Measurements from ENCODE around the gene SH2B3.

SH2B3 gene

DNA sequence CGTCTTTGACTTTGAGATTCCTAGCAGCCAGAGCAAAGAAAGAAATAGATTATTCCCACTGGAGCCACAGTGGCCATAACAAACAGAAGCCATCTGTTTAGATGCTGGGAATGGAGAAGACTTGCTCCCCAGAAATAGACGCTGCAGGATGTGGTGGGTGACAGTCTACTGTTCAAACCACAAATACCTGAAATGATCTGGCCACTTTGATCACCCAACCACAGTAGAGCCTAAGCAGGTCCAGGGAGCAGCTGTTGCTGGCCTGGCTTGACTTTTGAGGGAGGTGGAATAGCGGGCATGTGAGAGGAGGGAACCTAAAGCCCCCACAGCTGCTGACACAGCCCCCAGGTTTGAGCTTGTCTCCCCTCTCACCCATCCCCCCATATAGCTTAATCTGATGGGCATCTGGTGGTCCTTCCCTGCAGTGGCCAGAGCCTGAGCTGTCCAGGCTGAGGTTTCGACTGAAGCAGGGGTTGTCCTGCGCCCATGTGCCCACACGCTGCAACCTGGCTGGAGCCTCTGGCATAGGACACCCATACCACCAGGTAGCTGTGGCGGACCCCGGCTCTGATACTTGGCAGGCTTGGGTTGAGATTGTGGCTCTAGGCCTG lies 38.7 kb downstream of the SH2B3 start:
- DNase-seq (ENCODE audit: low read depth in 2 of 2) = no peak

DNA sequence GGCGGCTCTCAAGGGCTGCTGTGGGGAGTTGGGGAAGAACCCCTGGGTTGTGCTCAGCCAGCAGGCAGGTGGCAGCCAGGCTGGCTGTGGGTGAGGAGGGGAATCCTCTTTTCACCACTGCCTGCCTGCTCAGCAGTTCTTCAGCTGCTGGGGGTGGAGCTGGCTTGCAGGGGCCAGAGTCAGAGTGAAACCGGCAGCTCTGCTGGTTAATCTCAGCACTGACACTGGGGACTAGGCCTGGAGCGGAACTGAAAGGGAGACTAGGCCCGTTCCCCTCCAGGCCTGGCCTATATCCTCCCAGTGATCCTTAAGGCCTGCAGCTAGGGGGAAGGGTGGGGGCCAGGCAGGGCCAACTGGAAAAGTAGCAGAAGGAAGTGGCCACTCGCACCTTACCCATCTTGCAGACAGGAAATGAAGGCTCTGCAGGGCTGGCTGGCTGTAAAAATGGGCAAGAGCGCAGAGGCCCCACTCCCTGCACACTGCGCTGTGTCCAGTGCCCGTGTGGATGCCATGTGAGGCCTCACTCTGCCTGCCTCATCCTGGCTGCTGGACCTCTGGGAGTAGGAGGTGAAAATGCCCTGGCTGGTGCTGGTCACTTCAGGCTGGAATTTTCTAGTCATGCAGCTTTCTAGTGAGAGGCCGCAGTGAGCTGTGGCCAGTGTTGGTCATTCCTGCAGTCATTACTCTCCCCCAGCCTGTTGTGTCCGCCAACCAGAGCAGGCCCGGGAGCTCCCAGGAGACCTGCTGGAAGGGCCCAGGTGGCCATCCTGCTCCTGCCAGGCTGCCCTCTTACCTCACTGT lies 39.4 kb downstream of the SH2B3 start:
- peak; percentile 69 to 75 for DNase-seq (ENCODE audit: low read depth in 2 of 2)

- no peak for DNase-seq (ENCODE audit: low read depth in 2 of 2)
Observed at GRCh38 chr12:111445726-111446581, 40.2 kb downstream of the SH2B3 start.

DNA sequence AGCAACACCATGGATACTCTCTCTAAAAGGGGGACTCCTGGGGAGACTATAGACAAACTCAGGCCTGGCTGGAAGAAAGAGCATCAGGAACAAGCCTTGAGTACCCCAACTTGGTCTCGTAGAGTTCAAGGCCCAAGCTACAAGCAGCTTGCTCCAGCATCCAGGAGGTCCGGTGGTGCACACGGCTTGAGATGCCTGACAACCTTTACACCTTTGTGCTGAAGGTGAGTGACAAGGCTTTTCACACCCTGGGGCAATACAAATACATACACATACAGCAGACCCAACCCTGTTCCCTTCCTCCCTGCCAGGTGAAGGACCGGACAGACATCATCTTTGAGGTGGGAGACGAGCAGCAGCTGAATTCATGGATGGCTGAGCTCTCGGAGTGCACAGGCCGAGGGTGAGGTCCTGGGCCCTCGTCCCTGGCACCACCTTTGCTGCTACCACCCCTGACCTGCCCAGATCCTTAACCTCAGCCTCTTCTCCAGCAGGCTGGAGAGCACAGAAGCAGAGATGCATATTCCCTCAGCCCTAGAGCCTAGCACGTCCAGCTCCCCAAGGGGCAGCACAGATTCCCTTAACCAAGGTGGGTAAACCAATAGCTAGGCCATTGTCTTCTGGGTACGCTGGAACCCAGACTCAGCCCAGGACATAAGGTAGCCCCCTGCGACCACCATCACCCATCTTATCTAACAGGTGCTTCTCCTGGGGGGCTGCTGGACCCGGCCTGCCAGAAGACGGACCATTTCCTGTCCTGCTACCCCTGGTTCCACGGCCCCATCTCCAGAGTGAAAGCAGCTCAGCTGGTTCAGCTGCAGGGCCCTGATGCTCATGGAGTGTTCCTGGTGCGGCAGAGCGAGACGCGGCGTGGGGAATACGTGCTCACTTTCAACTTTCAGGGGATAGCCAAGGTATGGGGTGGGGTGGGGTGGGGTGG lies 41.2 kb downstream of the SH2B3 start:
- DNase-seq (ENCODE audit: low read depth in 2 of 2) = no peak

GRCh38 chr12:111447571-111448265 lies 42.0 kb downstream of the SH2B3 start:
- no peak for DNase-seq (ENCODE audit: low read depth in 2 of 2)

GRCh38 chr12:111448266-111448830 lies 42.6 kb downstream of the SH2B3 start:
- no peak for DNase-seq (ENCODE audit: low read depth in 2 of 2)

DNA sequence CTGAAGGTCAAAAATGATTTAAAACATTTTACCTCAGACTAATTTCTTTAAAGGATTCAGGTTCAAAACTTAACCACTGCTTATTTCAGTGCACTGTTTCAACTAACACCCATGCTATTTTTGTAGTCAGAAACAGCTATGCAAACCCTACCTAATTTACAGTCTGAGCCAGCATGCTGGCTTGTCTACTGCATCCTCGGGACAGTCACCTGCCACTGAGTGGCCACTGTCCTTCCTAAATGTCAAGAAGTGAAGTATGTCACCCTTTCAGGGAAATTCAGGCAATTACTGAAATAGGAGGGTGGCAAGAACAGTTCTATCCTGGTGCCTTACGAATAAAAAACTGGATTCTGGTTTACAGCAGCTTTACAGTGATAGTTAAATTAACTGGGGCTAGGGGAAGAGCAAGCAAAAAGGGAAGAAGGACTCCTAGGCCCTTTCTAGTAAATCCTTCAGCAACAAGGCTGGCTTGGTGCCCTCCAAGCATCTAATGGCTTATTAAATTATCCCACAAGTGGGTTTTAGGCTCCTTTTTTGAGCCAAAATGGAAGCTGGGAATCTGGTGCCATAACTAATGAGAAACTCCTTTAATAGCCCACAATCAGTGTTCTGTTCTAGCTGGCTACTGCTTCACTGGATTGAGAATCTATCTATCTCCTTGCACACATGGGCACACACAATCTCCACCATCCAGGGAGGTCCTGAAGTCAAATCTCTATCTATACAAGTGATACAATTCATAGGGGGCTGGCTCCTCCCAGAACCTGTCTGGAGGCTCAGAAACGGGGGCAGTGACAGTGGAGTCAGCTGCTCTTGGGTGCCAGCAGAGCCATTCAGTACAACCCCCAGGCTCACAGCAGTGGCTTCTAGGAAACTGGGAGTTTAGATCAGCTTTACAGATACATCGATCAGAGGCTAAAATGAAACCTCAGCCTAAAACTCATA lies 43.4 kb downstream of the SH2B3 start:
- DNase-seq (ENCODE audit: low read depth in 2 of 2) = no peak

DNA sequence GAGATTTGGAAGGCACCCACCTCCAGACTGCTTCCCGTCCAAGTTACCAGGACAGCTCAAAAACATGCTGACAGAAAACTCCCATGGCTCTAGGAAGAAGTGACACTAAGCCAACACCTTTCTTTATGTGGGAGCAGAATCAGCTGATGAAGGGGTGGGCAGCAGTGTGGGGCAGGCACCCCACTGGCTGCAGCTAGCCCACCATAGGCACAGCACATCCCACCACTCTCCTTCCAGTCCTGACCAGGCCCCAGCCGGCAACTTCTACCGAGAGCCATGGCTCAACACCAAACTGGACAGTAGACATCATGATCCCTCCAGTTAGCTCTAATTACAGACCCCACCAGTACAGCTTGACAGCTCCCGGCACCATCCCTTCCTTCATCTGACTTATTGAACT lies 45.0 kb downstream of the SH2B3 start:
- DNase-seq (ENCODE audit: low read depth in 2 of 2) = no peak

GRCh38 chr12:111451232-111451631 lies 45.5 kb downstream of the SH2B3 start:
- no peak for DNase-seq (ENCODE audit: low read depth in 2 of 2)

GRCh38 chr12:111451649-111452129 lies 46.0 kb downstream of the SH2B3 start:
- DNase-seq (ENCODE audit: low read depth in 2 of 2) = no peak

- no peak for DNase-seq (ENCODE audit: low read depth in 2 of 2)
Observed at GRCh38 chr12:111453071-111453989, 47.6 kb downstream of the SH2B3 start.

DNA sequence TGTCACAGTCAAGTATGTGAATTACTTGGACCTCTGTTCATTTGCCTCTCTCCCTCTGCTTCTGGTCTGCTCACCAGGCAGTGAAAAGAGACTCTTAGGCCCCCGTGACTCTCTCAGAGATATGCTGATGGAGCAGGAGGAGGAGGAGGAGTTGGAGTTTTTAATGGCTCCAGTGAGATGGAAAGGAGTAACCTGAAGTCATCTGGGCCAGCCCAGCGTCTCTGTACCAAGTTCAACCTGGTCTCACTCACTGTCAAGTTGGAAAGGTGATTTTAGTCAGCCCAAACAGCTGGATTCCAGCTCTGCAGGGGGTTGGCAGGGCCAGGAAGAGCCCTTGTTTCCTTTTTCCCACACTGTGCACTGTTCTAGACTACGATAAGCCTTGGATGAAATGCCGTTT lies 48.6 kb downstream of the SH2B3 start:
- DNase-seq (ENCODE audit: low read depth in 2 of 2) = no peak

GRCh38 chr12:111454716-111455447 lies 49.2 kb downstream of the SH2B3 start:
- no peak for DNase-seq (ENCODE audit: low read depth in 2 of 2)

DNA sequence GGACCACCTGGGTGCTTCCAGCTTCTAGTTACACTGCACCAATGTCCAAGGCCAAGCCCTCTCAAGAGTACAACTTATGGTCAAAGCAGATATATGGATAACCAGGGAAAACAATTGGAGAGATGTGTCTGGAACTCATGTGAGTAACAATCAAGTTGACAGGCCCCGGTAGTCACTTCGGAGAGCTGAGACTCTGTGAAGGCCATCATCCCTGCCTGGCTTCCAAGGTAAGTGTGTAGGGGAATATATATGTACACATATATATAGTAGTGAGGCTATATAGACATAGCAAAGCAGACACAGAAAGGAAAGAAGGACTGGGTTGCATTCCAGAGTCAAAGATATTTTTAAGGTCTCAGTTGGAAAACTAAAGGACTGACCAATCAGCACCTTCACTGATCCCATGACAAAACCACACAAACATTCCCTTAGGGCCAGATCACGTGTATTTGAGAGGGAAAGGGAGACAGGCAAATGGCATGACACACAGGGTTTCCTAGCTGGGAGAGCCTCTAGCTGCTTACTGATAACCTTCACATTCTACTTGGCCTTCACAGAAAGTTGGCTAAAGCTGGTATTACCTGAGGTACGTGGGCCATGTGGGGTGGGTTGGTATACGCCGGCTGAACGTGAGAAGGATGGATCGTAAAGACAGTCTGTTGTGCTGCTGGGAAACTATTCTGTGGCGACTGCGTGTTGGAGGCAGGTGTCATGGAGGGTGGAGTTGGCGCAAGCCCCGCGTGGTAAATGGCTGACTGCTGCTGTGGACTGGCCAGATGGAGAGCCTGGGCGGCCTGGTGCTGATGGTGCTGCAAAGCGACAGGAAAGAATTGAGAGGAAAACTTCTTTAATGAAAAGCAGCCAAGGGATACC lies 50.0 kb downstream of the SH2B3 start:
- DNase-seq (ENCODE audit: low read depth in 2 of 2) = no peak

- DNase-seq (ENCODE audit: low read depth in 2 of 2) = no peak
Observed at GRCh38 chr12:111457071-111457470, 51.3 kb downstream of the SH2B3 start.

DNA sequence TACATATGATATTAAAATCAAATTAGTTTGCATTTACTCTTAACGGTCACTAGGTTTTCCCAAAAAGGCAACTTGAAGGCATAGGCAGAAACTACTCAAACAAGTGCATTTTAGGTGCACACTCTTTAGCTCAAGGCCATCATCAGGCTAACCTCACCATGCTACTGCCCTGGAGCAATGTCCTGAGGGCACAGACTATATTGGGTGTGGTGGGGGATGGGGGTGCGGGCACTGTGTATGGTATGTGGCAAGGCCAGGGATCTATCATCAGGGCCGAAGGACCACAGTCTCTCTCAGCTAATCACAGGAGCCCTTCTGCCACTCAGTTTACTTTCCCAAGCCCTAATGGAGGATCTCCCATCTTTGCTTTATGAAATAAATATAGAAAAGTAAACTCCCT lies 51.9 kb downstream of the SH2B3 start:
- no peak for DNase-seq (ENCODE audit: low read depth in 2 of 2)

Data from stimulated activated CD8-positive, alpha-beta memory T cell treated with anti-CD3 and anti-CD28 coated beads, Interleukin-7, amount 100 ng/mL, for 4 hours (primary cell).